GM12801 (cell line): ENCODE measurements around the gene PDGFB.

Experiments used
- CTCF ChIP-seq: IDR thresholded peaks from one replicate; pipeline ENCODE4 v1.5.1; 2011; ENCODE audit warnings: control low read depth; ENCODE audit not compliant: insufficient read length; ENCODE audit errors: extremely low read depth

The PDGFB gene

GRCh38 chr22:39266398-39267030 is 21.7 kb upstream of the PDGFB start:
- no peak for TF ChIP-seq CTCF

- no peak for TF ChIP-seq CTCF
Observed at GRCh38 chr22:39265143-39265886, 20.5 kb upstream of the PDGFB start.

- no peak for TF ChIP-seq CTCF
Observed at GRCh38 chr22:39264349-39265038, 19.7 kb upstream of the PDGFB start.

- TF ChIP-seq CTCF: no peak
Observed at GRCh38 chr22:39263626-39264348, 19.0 kb upstream of the PDGFB start.

GRCh38 chr22:39259666-39260065 is 14.9 kb upstream of the PDGFB start:
- TF ChIP-seq CTCF: no peak

- TF ChIP-seq CTCF: no peak
Observed at GRCh38 chr22:39257901-39258475, 13.2 kb upstream of the PDGFB start.

GRCh38 chr22:39256979-39257378 is 12.2 kb upstream of the PDGFB start:
- TF ChIP-seq CTCF: no peak
